ENCODE results near the gene KRT6A. TPM values are rescaled to one million over a fixed set of nuclear protein-coding genes. Genes with fewer than 3 reads are reported as not detected.

KRT6A gene
- polyA plus RNA-seq, 2 of the 4 experiments (the other 2 are of a cell fraction) = 0.04 to 0.14 TPM

DNA sequence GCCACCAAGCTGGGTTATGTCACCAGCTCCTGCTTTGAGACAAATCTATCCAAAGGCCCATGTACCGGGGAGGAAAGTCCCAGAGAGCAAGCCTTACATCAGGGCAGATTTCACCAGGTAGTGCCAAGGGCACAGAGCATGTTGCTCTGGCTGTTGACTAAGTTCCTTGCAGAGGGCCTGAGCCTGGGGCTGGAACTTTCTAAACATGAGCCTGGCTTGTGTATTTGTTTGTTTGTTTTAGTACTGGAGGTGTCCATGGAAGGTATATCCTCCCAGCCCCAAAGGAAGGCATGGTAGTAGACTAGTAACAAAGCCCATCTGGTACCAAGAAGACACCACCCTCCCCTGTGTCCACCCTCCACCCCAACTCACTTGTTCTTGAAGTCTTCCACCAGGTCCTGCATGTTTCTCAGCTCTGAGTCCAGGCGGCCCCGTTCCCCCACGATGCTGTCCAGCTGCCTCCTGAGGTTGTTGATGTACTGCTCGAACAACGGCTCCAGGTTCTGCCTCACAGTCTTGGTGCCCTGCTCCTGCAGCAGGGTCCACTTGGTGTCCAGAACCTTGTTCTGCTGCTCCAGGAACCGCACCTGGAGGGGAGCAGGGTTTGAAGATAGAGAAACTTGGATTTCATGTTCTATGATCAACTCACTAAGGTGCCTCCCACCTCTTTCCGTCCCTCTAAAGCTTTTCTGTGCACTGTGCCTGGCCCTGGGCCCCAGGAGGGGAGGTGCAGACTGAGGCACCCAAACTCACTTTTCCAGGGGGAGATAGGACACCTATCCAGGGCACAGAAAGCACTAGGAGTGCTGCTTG, 25.7 kb upstream of the KRT6A start (continued):
- TF ChIP-seq, protein P1, sequence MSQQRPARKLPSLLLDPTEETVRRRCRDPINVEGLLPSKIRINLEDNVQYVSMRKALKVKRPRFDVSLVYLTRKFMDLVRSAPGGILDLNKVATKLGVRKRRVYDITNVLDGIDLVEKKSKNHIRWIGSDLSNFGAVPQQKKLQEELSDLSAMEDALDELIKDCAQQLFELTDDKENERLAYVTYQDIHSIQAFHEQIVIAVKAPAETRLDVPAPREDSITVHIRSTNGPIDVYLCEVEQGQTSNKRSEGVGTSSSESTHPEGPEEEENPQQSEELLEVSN (IDR thresholded peaks at IDR 0.05; ENCODE audit: borderline replicate concordance, low read depth) = no peak
- TF ChIP-seq JUN (IDR thresholded peaks at IDR 0.05) (no peak), PHF8 (IDR thresholded peaks at IDR 0.05; ENCODE audit: borderline replicate concordance, low read depth) (no peak), HOXB5 (CRISPR knock-in tag; IDR thresholded peaks at IDR 0.05) (no peak), RFX5 (IDR thresholded peaks at IDR 0.05) (no peak), SREBF2 (IDR thresholded peaks at IDR 0.05) (no peak), EP300 (IDR thresholded peaks at IDR 0.05) (no peak)
- TF ChIP-seq, protein P2, sequence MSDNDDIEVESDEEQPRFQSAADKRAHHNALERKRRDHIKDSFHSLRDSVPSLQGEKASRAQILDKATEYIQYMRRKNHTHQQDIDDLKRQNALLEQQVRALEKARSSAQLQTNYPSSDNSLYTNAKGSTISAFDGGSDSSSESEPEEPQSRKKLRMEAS (IDR thresholded peaks at IDR 0.05) = no peak

DNA sequence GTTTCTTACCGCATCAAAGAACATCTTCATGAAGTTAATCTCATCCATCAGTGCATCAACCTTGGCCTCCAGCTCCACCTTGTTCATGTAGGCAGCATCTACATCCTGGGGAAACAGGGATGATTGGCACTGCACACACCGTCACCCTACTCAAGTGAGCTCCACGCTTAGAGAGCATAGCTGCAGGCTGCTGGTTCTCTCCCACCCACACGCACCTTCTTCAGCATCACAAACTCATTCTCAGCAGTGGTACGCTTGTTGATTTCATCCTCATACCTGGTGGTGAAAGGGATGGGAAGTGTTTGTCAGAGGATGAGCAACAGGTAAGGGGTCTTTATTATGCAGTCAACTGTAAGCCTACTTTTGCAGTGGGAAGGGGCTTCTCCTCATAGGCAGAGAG, 24.8 kb upstream of the KRT6A start:
- no peak for FAIRE-seq
- no peak for TF ChIP-seq MAZ (IDR thresholded peaks at IDR 0.05; ENCODE audit: borderline replicate concordance, low read depth, low read length)
- TF ChIP-seq ZNF302 (CRISPR knock-in tag; IDR thresholded peaks at IDR 0.05) = no peak
- TF ChIP-seq, protein P3, sequence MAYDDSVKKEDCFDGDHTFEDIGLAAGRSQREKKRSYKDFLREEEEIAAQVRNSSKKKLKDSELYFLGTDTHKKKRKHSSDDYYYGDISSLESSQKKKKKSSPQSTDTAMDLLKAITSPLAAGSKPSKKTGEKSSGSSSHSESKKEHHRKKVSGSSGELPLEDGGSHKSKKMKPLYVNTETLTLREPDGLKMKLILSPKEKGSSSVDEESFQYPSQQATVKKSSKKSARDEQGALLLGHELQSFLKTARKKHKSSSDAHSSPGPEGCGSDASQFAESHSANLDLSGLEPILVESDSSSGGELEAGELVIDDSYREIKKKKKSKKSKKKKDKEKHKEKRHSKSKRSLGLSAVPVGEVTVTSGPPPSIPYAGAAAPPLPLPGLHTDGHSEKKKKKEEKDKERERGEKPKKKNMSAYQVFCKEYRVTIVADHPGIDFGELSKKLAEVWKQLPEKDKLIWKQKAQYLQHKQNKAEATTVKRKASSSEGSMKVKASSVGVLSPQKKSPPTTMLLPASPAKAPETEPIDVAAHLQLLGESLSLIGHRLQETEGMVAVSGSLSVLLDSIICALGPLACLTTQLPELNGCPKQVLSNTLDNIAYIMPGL (CRISPR knock-in tag; IDR thresholded peaks at IDR 0.05; ENCODE audit: borderline replicate concordance) = no peak
- TF ChIP-seq POLR2A (IDR thresholded peaks at IDR 0.05; ENCODE audit: low read length) = no peak
- TF ChIP-seq RNF2 (IDR thresholded peaks at IDR 0.05; ENCODE audit: borderline replicate concordance, low read depth) = no peak
- TF ChIP-seq, protein P2 (IDR thresholded peaks at IDR 0.05) = no peak
- TF ChIP-seq RCOR1 (IDR thresholded peaks at IDR 0.05; ENCODE audit: low read depth, low read length) = no peak
- TF ChIP-seq TFCP2L1 (CRISPR knock-in tag; IDR thresholded peaks at IDR 0.05) = no peak
- TF ChIP-seq, protein P4, sequence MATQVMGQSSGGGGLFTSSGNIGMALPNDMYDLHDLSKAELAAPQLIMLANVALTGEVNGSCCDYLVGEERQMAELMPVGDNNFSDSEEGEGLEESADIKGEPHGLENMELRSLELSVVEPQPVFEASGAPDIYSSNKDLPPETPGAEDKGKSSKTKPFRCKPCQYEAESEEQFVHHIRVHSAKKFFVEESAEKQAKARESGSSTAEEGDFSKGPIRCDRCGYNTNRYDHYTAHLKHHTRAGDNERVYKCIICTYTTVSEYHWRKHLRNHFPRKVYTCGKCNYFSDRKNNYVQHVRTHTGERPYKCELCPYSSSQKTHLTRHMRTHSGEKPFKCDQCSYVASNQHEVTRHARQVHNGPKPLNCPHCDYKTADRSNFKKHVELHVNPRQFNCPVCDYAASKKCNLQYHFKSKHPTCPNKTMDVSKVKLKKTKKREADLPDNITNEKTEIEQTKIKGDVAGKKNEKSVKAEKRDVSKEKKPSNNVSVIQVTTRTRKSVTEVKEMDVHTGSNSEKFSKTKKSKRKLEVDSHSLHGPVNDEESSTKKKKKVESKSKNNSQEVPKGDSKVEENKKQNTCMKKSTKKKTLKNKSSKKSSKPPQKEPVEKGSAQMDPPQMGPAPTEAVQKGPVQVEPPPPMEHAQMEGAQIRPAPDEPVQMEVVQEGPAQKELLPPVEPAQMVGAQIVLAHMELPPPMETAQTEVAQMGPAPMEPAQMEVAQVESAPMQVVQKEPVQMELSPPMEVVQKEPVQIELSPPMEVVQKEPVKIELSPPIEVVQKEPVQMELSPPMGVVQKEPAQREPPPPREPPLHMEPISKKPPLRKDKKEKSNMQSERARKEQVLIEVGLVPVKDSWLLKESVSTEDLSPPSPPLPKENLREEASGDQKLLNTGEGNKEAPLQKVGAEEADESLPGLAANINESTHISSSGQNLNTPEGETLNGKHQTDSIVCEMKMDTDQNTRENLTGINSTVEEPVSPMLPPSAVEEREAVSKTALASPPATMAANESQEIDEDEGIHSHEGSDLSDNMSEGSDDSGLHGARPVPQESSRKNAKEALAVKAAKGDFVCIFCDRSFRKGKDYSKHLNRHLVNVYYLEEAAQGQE (IDR thresholded peaks at IDR 0.05) = no peak
- no peak for TF ChIP-seq MYC (IDR thresholded peaks at IDR 0.05; ENCODE audit: borderline replicate concordance, low read length)
- TF ChIP-seq CEBPB (IDR thresholded peaks at IDR 0.05) = no peak
- TF ChIP-seq CBX2 (IDR thresholded peaks at IDR 0.05; ENCODE audit: borderline replicate concordance, low read depth) = no peak
- POLR2A ChIA-PET = no interaction called here
- no peak overlapping the region for H3K4me3 ChIP-seq
- H3K4me1 ChIP-seq = peaks cover 21% of the 10 kb centered on the region
- DNase-seq (ENCODE audit: low read depth in 1 of 2, low spot score in 1 of 2) = no peak
- no peaks in the 10 kb centered on the region for H3K9me3 ChIP-seq
- H3K4me2 ChIP-seq = no peak overlapping the region
- H3K27ac ChIP-seq = no peak overlapping the region
- CTCF ChIA-PET = interaction anchor here (1.0 to 3.6 kb wide), 2 partner anchors 127 to 145 kb away, joined by 3 to 14 read pairs; no protein-coding TSS in a partner anchor
- ATAC-seq = no peak
- WGBS (ENCODE audit: missing lambda C conversion rate) = 93% methylated on average over 5 of the region's 5 CpGs
